ENCODE data around the gene ZNF862. TPM values are rescaled to one million over a fixed set of nuclear protein-coding genes. Genes with fewer than 3 reads are reported as not detected.
A peak's percentile ranks its signal among the peaks of the same experiment; 100 is the strongest.

Gene ZNF862
- total and polyA plus RNA-seq, 8 donors = 8.3 to 20.1 (median 14.1) TPM

GRCh38 chr7:149854611-149855360, 16.6 kb downstream of the ZNF862 start:
- TF ChIP-seq CTCF (IDR thresholded peaks at IDR 0.05) = no peak
- Histone ChIP-seq H3K36me3 (no peaks in the 10 kb centered on the region), H3K9me3 (no peaks in the 10 kb centered on the region), H3K27me3 (no peaks in the 10 kb centered on the region), H3K27ac (peak overlapping the region; percentile 10 to 42 (median 30)), H3K4me1 (peaks cover 4 to 13% (median 10%) of the 10 kb centered on the region in 3 donors), H3K4me3 (no peak overlapping the region)
- WGBS, 2 donors = 18 to 25% methylated on average over 13 of the region's 13 CpGs
- intact Hi-C loops (cut with DNase I) = no loop called here
- peak; percentile 77 to 91 (median 80) for DNase-seq
- peak; percentile 87 to 95 (median 94) for ATAC-seq
- no peak for FAIRE-seq

DNA sequence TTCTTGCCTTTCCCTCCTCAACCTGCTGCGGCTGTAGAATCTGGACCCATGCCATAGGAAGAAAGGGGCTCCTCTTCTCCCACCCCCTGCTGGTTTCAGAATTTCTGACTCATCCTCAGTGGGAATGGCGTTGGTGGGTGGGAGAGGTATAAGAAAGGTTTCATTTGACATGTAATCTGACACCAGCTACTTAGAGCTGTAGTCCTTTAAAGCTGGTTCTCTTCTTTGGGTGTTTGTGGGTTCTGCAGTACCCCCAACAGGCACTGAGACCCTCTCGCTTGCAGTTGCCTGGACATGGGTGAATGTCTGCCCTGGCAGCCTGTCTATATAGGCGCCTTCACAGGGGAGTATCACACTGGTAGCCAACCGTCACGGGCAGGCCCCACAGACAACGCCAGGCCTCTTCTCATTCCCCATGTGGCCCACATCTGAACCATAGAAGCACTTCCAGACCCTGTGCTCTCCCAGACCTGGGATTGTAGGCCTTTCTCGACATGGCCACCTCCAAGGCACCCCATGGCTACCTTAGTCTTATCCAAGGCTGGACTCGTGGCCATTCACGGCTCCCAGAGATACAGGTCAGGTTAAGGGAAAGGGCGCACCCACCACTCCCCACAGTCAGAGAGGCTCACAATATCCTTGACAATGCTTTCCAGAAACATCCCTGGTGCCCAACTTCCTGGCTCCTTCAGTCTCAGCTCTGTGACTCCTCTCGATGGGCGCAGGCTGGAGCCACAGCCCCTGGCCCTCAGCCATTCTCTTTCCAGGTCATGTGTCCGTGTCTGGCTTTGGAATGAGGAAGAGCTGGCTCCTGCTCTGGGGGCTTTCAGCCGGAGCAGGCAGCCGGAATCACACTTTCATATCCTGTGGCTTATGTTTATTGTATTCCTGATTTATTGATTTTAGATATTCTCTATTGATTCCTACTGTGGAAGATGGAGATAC, 17.5 kb downstream of the ZNF862 start:
- Histone ChIP-seq H3K9me3 (no peaks in the 10 kb centered on the region), H3K27ac (peak overlapping the region in 3 of 4 donors; percentile 16 to 42 (median 29)), H3K4me1 (peaks cover 4 to 13% (median 10%) of the 10 kb centered on the region in 3 donors), H3K36me3 (no peaks in the 10 kb centered on the region), H3K27me3 (no peaks in the 10 kb centered on the region), H3K4me3 (no peak overlapping the region)
- DNase-seq (no peak), FAIRE-seq (no peak), ATAC-seq (peak in 3 of 4 donors; percentile 21 to 52 (median 39))
- WGBS, 2 donors = 78 to 79% methylated on average over 16 of the region's 16 CpGs
- intact Hi-C loops (cut with DNase I) = no loop called here
- TF ChIP-seq CTCF (IDR thresholded peaks at IDR 0.05) = no peak

DNA sequence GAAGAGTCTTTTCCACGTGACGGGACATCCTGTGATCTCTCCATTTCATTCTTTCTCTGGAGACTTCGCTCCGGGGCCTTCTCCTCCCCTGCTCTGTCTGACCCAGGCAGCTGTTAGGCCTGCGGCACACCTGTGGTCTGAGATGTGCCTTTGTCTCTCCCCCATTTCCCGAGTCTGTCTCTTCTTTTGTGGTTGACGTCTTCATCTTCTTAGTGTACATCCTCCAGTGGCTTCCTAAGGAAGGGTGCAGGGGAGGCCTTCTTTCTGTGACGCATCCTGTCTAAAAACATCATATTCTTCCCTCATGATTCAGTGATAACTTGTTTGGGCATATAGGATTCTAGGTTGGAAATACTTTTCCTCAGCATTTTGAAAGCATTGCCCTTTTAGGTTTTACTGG, 18.4 kb downstream of the ZNF862 start:
- H3K27ac ChIP-seq = no peak overlapping the region
- peaks cover 4 to 13% (median 10%) of the 10 kb centered on the region in 3 donors for H3K4me1 ChIP-seq
- intact Hi-C loops (cut with DNase I) = no loop called here
- 91% methylated on average over 8 of the region's 8 CpGs for WGBS, 2 donors
- H3K27me3 ChIP-seq = no peaks in the 10 kb centered on the region
- no peaks in the 10 kb centered on the region for H3K9me3 ChIP-seq
- TF ChIP-seq CTCF (IDR thresholded peaks at IDR 0.05) = no peak
- ATAC-seq = no peak
- no peak overlapping the region for H3K4me3 ChIP-seq
- no peak for FAIRE-seq
- DNase-seq = no peak
- peaks cover 0 to 8% (median 0%) of the 10 kb centered on the region in 3 donors for H3K36me3 ChIP-seq

- FAIRE-seq (no peak), DNase-seq (peak in 1 of 6 donors; percentile 30)
- no peak overlapping the region for H3K27ac ChIP-seq
Measured at GRCh38 chr7:149859369-149859768, 21.2 kb downstream of the ZNF862 start.

More at GRCh38 chr7:149859369-149859768, 21.2 kb downstream of the ZNF862 start:
- Histone ChIP-seq H3K9me3 (no peaks in the 10 kb centered on the region), H3K27me3 (no peaks in the 10 kb centered on the region), H3K4me3 (no peak overlapping the region), H3K4me1 (peaks cover 4 to 10% (median 8%) of the 10 kb centered on the region in 3 donors), H3K36me3 (peaks cover 0 to 20% (median 9%) of the 10 kb centered on the region in 3 donors)
- ATAC-seq = no peak
- intact Hi-C loops (cut with DNase I) = no loop called here
- 70 to 84% methylated on average over 6 of the region's 6 CpGs for WGBS, 2 donors
- no peak for TF ChIP-seq CTCF (IDR thresholded peaks at IDR 0.05)
